RWPE2 (cell line): ENCODE measurements around the gene CLRN2.

Source experiments
- ATAC-seq: fragments of 200-7000 bp; cut with Tn5 transposase; 3 replicates; pipeline ENCODE4 v1.9.1; 2021; ENCODE audit warnings: low read depth
- DNase-seq: peaks from one replicate; pipeline ENCODE4 v3.0.0-alpha.2; 2020; ENCODE audit warnings: low spot score
- H3K27ac ChIP-seq: fragments of 450-650 bp; 2 replicates; pipeline ENCODE4 v1.5.1; 2017; ENCODE audit warnings: mild to moderate bottlenecking; ENCODE audit not compliant: poor library complexity, severe bottlenecking
- H3K27me3 ChIP-seq: fragments of 250-450 bp; sonication (Bioruptor Pico); 2 replicates; pipeline ENCODE4 v1.5.1; 2021; ENCODE audit warnings: mild to moderate bottlenecking, moderate library complexity; ENCODE audit not compliant: insufficient read depth, poor library complexity, severe bottlenecking
- H3K36me3 ChIP-seq: fragments of 250-450 bp; sonication (Bioruptor Pico); 2 replicates; pipeline ENCODE4 v1.5.1; 2020; ENCODE audit warnings: low read depth, mild to moderate bottlenecking, moderate library complexity
- H3K4me1 ChIP-seq: fragments of 250-450 bp; sonication (Bioruptor Pico); 2 replicates; pipeline ENCODE4 v1.5.1; 2021; ENCODE audit warnings: mild to moderate bottlenecking, moderate library complexity; ENCODE audit not compliant: insufficient read depth, poor library complexity, severe bottlenecking
- H3K4me3 ChIP-seq: fragments of 250-450 bp; sonication (Bioruptor Pico); 2 replicates; pipeline ENCODE4 v1.5.1; 2021; ENCODE audit warnings: mild to moderate bottlenecking, moderate library complexity; ENCODE audit not compliant: severe bottlenecking
- H3K9me3 ChIP-seq: fragments of 250-450 bp; sonication (Bioruptor Pico); 2 replicates; pipeline ENCODE4 v1.5.1; 2021; ENCODE audit warnings: mild to moderate bottlenecking, moderate library complexity; ENCODE audit not compliant: severe bottlenecking
- TF ChIP-seq, protein P1 (sequence below): fragments of 450-650 bp; IDR thresholded peaks from one replicate; pipeline ENCODE4 v1.5.1; 2017; ENCODE audit warnings: mild to moderate bottlenecking, moderate library complexity; ENCODE audit not compliant: poor library complexity, severe bottlenecking

CLRN2 gene

DNA sequence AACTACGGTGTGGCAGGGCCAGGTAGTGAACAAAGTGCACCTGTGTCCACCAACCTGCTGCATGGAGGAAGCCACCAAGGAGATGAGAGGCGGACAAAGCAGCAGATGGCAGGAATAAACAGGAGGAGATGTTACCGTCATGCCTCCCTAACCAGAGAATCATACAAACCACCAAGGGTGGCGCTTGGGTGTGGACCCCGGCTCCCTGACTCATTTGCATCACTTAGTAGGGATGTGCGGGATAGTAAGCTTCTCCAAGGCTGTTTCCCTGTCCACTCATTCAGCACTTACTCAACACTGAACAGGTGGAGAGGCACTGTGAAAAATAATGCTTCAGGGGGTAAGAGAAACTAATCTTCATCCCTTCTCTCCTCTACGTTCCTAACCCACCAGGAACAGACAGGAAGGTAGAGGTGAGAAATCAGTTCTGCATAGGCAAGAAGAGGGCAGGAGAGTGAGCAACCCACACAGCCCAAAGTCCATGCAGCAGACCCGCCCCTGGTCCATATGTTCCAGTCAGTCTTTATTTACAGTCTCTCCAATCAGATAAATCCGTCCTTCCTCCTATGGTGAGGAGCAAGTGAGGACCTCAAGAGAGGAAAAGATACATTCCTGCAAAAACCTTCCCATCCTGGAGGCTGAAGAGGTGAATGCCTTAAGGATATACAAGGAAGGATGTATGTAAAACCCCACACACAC, 37.0 kb upstream of the CLRN2 start:
- no peaks in the 10 kb centered on the region for H3K4me1 ChIP-seq
- peaks cover 3% of the 10 kb centered on the region; the same call in 1 of the 2 replicates for H3K36me3 ChIP-seq
- H3K27ac ChIP-seq: no peak overlapping the region
- H3K27me3 ChIP-seq: no peaks in the 10 kb centered on the region
- ATAC-seq: no peak
- DNase-seq: no peak
- H3K4me3 ChIP-seq: no peak overlapping the region
- TF ChIP-seq, protein P1, sequence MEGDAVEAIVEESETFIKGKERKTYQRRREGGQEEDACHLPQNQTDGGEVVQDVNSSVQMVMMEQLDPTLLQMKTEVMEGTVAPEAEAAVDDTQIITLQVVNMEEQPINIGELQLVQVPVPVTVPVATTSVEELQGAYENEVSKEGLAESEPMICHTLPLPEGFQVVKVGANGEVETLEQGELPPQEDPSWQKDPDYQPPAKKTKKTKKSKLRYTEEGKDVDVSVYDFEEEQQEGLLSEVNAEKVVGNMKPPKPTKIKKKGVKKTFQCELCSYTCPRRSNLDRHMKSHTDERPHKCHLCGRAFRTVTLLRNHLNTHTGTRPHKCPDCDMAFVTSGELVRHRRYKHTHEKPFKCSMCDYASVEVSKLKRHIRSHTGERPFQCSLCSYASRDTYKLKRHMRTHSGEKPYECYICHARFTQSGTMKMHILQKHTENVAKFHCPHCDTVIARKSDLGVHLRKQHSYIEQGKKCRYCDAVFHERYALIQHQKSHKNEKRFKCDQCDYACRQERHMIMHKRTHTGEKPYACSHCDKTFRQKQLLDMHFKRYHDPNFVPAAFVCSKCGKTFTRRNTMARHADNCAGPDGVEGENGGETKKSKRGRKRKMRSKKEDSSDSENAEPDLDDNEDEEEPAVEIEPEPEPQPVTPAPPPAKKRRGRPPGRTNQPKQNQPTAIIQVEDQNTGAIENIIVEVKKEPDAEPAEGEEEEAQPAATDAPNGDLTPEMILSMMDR: no peak
- no peaks in the 10 kb centered on the region for H3K9me3 ChIP-seq

GRCh38 chr4:17480210-17480927, 34.6 kb upstream of the CLRN2 start:
- no peak overlapping the region for H3K27ac ChIP-seq
- ATAC-seq (no peak), DNase-seq (no peak)
- H3K27me3 ChIP-seq: no peaks in the 10 kb centered on the region
- H3K9me3 ChIP-seq: no peaks in the 10 kb centered on the region
- TF ChIP-seq, protein P1: no peak
- peaks cover 6% of the 10 kb centered on the region; the same call in 1 of the 2 replicates for H3K36me3 ChIP-seq
- H3K4me3 ChIP-seq: no peak overlapping the region
- no peaks in the 10 kb centered on the region for H3K4me1 ChIP-seq

- Histone ChIP-seq H3K27ac (no peak overlapping the region), H3K4me1 (no peaks in the 10 kb centered on the region), H3K36me3 (peaks cover 6% of the 10 kb centered on the region), H3K9me3 (no peaks in the 10 kb centered on the region), H3K27me3 (no peaks in the 10 kb centered on the region), H3K4me3 (no peak overlapping the region)
- TF ChIP-seq, protein P1: no peak
- ATAC-seq: no peak
- no peak for DNase-seq
Measured at GRCh38 chr4:17480955-17481354, 34.0 kb upstream of the CLRN2 start.

GRCh38 chr4:17482716-17483115, 32.2 kb upstream of the CLRN2 start:
- TF ChIP-seq, protein P1: no peak
- DNase-seq (no peak), ATAC-seq (no peak)
- Histone ChIP-seq H3K9me3 (no peaks in the 10 kb centered on the region), H3K4me1 (no peaks in the 10 kb centered on the region), H3K27me3 (no peaks in the 10 kb centered on the region), H3K4me3 (no peak overlapping the region), H3K36me3 (peaks cover 22% of the 10 kb centered on the region), H3K27ac (no peak overlapping the region)

GRCh38 chr4:17489123-17489522, 25.8 kb upstream of the CLRN2 start:
- no peak overlapping the region for H3K4me3 ChIP-seq
- TF ChIP-seq, protein P1: no peak
- DNase-seq (no peak), ATAC-seq (no peak)
- H3K9me3 ChIP-seq: no peaks in the 10 kb centered on the region
- H3K27ac ChIP-seq: no peak overlapping the region
- H3K36me3 ChIP-seq: peaks cover 71% of the 10 kb centered on the region
- H3K4me1 ChIP-seq: no peaks in the 10 kb centered on the region
- no peaks in the 10 kb centered on the region for H3K27me3 ChIP-seq
